ENCODE data around the gene STRADA.
"Not testable (repeated sequence)": the region's sequence is repeated elsewhere in the genome, so short reads cannot be mapped to it uniquely, and the experiment has no call there.

The STRADA gene

GRCh38 chr17:63754046-63754445 lies 12.4 kb upstream of the STRADA start:
- Histone ChIP-seq H3K36me3 (ENCODE audit: control insufficient read depth, insufficient read depth, low read length) (peaks cover 92% of the 10 kb centered on the region), H3K9ac (ENCODE audit: low read depth, low read length) (no peak overlapping the region), H3K4me3 (ENCODE audit: low read depth, low read length) (no peak overlapping the region), H3K27me3 (ENCODE audit: control insufficient read depth, insufficient read depth, low read length) (no peaks in the 10 kb centered on the region), H3K4me1 (ENCODE audit: control insufficient read depth, insufficient read depth, low read length) (no peaks in the 10 kb centered on the region), H3K9me3 (ENCODE audit: control insufficient read depth, insufficient read depth, low read length) (no peaks in the 10 kb centered on the region), H3K27ac (ENCODE audit: low read depth, low read length) (no peak overlapping the region)

GRCh38 chr17:63753215-63753614 lies 11.6 kb upstream of the STRADA start:
- peaks cover 88% of the 10 kb centered on the region for H3K36me3 ChIP-seq (ENCODE audit: control insufficient read depth, insufficient read depth, low read length)
- no peak overlapping the region for H3K9ac ChIP-seq (ENCODE audit: low read depth, low read length)
- no peaks in the 10 kb centered on the region for H3K9me3 ChIP-seq (ENCODE audit: control insufficient read depth, insufficient read depth, low read length)
- H3K4me3 ChIP-seq (ENCODE audit: low read depth, low read length) = no peak overlapping the region
- H3K27me3 ChIP-seq (ENCODE audit: control insufficient read depth, insufficient read depth, low read length) = no peaks in the 10 kb centered on the region
- no peaks in the 10 kb centered on the region for H3K4me1 ChIP-seq (ENCODE audit: control insufficient read depth, insufficient read depth, low read length)
- H3K27ac ChIP-seq (ENCODE audit: low read depth, low read length) = no peak overlapping the region

GRCh38 chr17:63752707-63753106 lies 11.1 kb upstream of the STRADA start:
- Histone ChIP-seq H3K4me3 (ENCODE audit: low read depth, low read length) (no peak overlapping the region), H3K36me3 (ENCODE audit: control insufficient read depth, insufficient read depth, low read length) (peaks cover 87% of the 10 kb centered on the region), H3K9ac (ENCODE audit: low read depth, low read length) (no peak overlapping the region), H3K27ac (ENCODE audit: low read depth, low read length) (no peak overlapping the region), H3K9me3 (ENCODE audit: control insufficient read depth, insufficient read depth, low read length) (no peaks in the 10 kb centered on the region), H3K27me3 (ENCODE audit: control insufficient read depth, insufficient read depth, low read length) (no peaks in the 10 kb centered on the region), H3K4me1 (ENCODE audit: control insufficient read depth, insufficient read depth, low read length) (no peaks in the 10 kb centered on the region)

DNA sequence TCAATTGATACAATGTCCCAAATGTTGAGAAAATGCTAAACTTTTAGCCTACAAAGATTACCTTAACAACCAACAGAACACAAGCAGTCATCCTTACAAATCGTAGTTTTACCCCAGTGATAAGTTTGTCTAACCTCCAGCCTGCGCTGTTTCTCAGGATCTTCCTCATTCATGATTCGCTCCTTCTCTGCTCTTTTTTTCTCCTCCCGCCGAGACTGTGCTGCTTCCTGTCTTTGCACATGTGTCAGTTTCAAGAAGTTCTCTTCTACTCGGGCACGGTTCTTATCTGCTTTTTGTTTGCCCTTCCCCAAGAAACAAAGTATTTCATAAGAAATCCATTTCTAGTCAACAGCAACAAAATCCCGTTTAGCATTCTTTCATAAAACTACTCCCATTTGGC lies 10.2 kb upstream of the STRADA start:
- Histone ChIP-seq H3K9me3 (ENCODE audit: control insufficient read depth, insufficient read depth, low read length) (no peaks in the 10 kb centered on the region), H3K9ac (ENCODE audit: low read depth, low read length) (no peak overlapping the region), H3K27me3 (ENCODE audit: control insufficient read depth, insufficient read depth, low read length) (no peaks in the 10 kb centered on the region), H3K27ac (ENCODE audit: low read depth, low read length) (no peak overlapping the region), H3K36me3 (ENCODE audit: control insufficient read depth, insufficient read depth, low read length) (peaks cover 87% of the 10 kb centered on the region), H3K4me1 (ENCODE audit: control insufficient read depth, insufficient read depth, low read length) (no peaks in the 10 kb centered on the region), H3K4me3 (ENCODE audit: low read depth, low read length) (no peak overlapping the region)

- Histone ChIP-seq H3K4me1 (ENCODE audit: control insufficient read depth, insufficient read depth, low read length) (peaks cover 11% of the 10 kb centered on the region; the same call in 1 of the 2 replicates), H3K27ac (ENCODE audit: low read depth, low read length) (peak overlapping the region; percentile 97), H3K4me3 (ENCODE audit: low read depth, low read length) (peak overlapping the region; percentile 93)
Measured at GRCh38 chr17:63741143-63741407, 524 bp downstream of the STRADA start.

GRCh38 chr17:63740464-63741142 lies 996 bp downstream of the STRADA start:
- Histone ChIP-seq H3K4me1 (ENCODE audit: control insufficient read depth, insufficient read depth, low read length) (peaks cover 11% of the 10 kb centered on the region; the same call in 1 of the 2 replicates), H3K27me3 (ENCODE audit: control insufficient read depth, insufficient read depth, low read length) (no peaks in the 10 kb centered on the region), H3K27ac (ENCODE audit: low read depth, low read length) (peak overlapping the region; percentile 97), H3K4me3 (ENCODE audit: low read depth, low read length) (peak overlapping the region; percentile 93), H3K9ac (ENCODE audit: low read depth, low read length) (peak overlapping the region; percentile 87), H3K9me3 (ENCODE audit: control insufficient read depth, insufficient read depth, low read length) (no peaks in the 10 kb centered on the region), H3K36me3 (ENCODE audit: control insufficient read depth, insufficient read depth, low read length) (peaks cover 3% of the 10 kb centered on the region)

More at GRCh38 chr17:63741143-63741407, 524 bp downstream of the STRADA start:
- H3K36me3 ChIP-seq (ENCODE audit: control insufficient read depth, insufficient read depth, low read length) = peaks cover 8% of the 10 kb centered on the region
- H3K9ac ChIP-seq (ENCODE audit: low read depth, low read length) = peak overlapping the region; percentile 87
- H3K9me3 ChIP-seq (ENCODE audit: control insufficient read depth, insufficient read depth, low read length) = no peaks in the 10 kb centered on the region
- no peaks in the 10 kb centered on the region for H3K27me3 ChIP-seq (ENCODE audit: control insufficient read depth, insufficient read depth, low read length)

- Histone ChIP-seq H3K36me3 (ENCODE audit: control insufficient read depth, insufficient read depth, low read length) (peaks cover 5% of the 10 kb centered on the region; the same call in 1 of the 2 replicates), H3K4me1 (ENCODE audit: control insufficient read depth, insufficient read depth, low read length) (peaks cover 7% of the 10 kb centered on the region; the same call in 1 of the 2 replicates), H3K4me3 (ENCODE audit: low read depth, low read length) (no peak overlapping the region), H3K27me3 (ENCODE audit: control insufficient read depth, insufficient read depth, low read length) (no peaks in the 10 kb centered on the region), H3K27ac (ENCODE audit: low read depth, low read length) (no peak overlapping the region), H3K9ac (ENCODE audit: low read depth, low read length) (no peak overlapping the region), H3K9me3 (ENCODE audit: control insufficient read depth, insufficient read depth, low read length) (no peaks in the 10 kb centered on the region)
Measured at GRCh38 chr17:63735691-63736090, 5.9 kb downstream of the STRADA start.

DNA sequence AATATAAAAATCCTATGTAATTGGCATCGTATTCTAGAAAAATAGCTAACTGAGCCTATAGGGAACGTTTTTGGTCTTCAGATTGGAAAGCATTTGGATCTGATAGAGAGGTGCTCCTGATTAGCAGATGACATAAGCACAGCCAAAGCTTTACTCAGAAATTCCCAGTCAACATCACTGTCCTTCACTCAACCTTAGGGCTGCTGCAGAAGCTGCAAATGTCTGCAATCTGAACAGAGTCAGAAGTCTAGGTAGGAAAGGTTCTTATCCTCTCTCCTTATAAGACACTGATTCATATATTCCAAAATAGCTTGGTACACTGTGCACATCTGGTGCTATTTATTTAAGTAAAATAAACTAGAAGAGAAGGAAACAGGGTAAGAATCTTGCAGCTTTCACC lies 19.2 kb downstream of the STRADA start:
- Histone ChIP-seq H3K4me1 (ENCODE audit: control insufficient read depth, insufficient read depth, low read length) (no peaks in the 10 kb centered on the region), H3K27me3 (ENCODE audit: control insufficient read depth, insufficient read depth, low read length) (no peaks in the 10 kb centered on the region), H3K9me3 (ENCODE audit: control insufficient read depth, insufficient read depth, low read length) (no peaks in the 10 kb centered on the region), H3K4me3 (ENCODE audit: low read depth, low read length) (no peak overlapping the region), H3K9ac (ENCODE audit: low read depth, low read length) (no peak overlapping the region), H3K27ac (ENCODE audit: low read depth, low read length) (no peak overlapping the region), H3K36me3 (ENCODE audit: control insufficient read depth, insufficient read depth, low read length) (peaks cover 22% of the 10 kb centered on the region)

GRCh38 chr17:63720194-63720593 lies 21.4 kb downstream of the STRADA start:
- H3K4me1 ChIP-seq (ENCODE audit: control insufficient read depth, insufficient read depth, low read length); H3K4me3 ChIP-seq (ENCODE audit: low read depth, low read length); H3K27ac ChIP-seq (ENCODE audit: low read depth, low read length); H3K9ac ChIP-seq (ENCODE audit: low read depth, low read length); H3K9me3 ChIP-seq (ENCODE audit: control insufficient read depth, insufficient read depth, low read length); H3K27me3 ChIP-seq (ENCODE audit: control insufficient read depth, insufficient read depth, low read length): not testable (repeated sequence)
- H3K36me3 ChIP-seq (ENCODE audit: control insufficient read depth, insufficient read depth, low read length) = peaks cover 14% of the 10 kb centered on the region; the same call in 1 of the 2 replicates

GRCh38 chr17:63718988-63719387 lies 22.6 kb downstream of the STRADA start:
- Histone ChIP-seq H3K9ac (ENCODE audit: low read depth, low read length) (no peak overlapping the region), H3K4me1 (ENCODE audit: control insufficient read depth, insufficient read depth, low read length) (no peaks in the 10 kb centered on the region), H3K36me3 (ENCODE audit: control insufficient read depth, insufficient read depth, low read length) (peaks cover 14% of the 10 kb centered on the region; the same call in 1 of the 2 replicates), H3K4me3 (ENCODE audit: low read depth, low read length) (no peak overlapping the region), H3K27me3 (ENCODE audit: control insufficient read depth, insufficient read depth, low read length) (no peaks in the 10 kb centered on the region), H3K9me3 (ENCODE audit: control insufficient read depth, insufficient read depth, low read length) (no peaks in the 10 kb centered on the region), H3K27ac (ENCODE audit: low read depth, low read length) (no peak overlapping the region)

DNA sequence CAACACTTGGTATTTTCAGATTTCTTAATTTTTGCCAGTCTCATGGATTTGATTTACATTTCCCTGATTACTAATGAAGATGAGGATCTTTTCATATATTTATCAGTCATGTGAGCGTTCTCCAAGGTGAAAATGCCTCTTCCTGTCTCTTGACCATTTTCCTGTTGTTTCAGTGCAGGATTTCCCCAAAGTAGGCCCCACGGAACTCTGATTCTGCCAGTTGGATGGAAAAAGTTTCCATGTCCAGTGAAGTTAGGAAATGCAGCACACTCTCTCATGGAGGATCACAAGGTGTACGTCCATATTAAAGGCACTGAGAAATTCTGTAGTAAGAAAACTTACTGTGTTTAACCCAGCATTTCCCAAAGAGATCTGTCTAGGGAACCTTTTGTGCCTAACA lies 25.2 kb downstream of the STRADA start:
- H3K9ac ChIP-seq (ENCODE audit: low read depth, low read length) = no peak overlapping the region
- H3K27me3 ChIP-seq (ENCODE audit: control insufficient read depth, insufficient read depth, low read length) = no peaks in the 10 kb centered on the region
- H3K9me3 ChIP-seq (ENCODE audit: control insufficient read depth, insufficient read depth, low read length) = no peaks in the 10 kb centered on the region
- peaks cover 25% of the 10 kb centered on the region for H3K36me3 ChIP-seq (ENCODE audit: control insufficient read depth, insufficient read depth, low read length)
- H3K4me3 ChIP-seq (ENCODE audit: low read depth, low read length) = no peak overlapping the region
- no peak overlapping the region for H3K27ac ChIP-seq (ENCODE audit: low read depth, low read length)
- H3K4me1 ChIP-seq (ENCODE audit: control insufficient read depth, insufficient read depth, low read length) = no peaks in the 10 kb centered on the region

All from HUES48 (cell line).